Stimulated activated CD4-positive, alpha-beta T cell treated with anti-CD3 and anti-CD28 coated beads, Interleukin-2, amount 100 ng/mL, for 24 hours (primary cell): Measurements from ENCODE around the gene SCLY.

Source experiments
- DNase-seq, 2 donors: peaks; one replicate each; pipeline ENCODE4 v3.0.0-alpha.2; 2020

The SCLY gene

DNA sequence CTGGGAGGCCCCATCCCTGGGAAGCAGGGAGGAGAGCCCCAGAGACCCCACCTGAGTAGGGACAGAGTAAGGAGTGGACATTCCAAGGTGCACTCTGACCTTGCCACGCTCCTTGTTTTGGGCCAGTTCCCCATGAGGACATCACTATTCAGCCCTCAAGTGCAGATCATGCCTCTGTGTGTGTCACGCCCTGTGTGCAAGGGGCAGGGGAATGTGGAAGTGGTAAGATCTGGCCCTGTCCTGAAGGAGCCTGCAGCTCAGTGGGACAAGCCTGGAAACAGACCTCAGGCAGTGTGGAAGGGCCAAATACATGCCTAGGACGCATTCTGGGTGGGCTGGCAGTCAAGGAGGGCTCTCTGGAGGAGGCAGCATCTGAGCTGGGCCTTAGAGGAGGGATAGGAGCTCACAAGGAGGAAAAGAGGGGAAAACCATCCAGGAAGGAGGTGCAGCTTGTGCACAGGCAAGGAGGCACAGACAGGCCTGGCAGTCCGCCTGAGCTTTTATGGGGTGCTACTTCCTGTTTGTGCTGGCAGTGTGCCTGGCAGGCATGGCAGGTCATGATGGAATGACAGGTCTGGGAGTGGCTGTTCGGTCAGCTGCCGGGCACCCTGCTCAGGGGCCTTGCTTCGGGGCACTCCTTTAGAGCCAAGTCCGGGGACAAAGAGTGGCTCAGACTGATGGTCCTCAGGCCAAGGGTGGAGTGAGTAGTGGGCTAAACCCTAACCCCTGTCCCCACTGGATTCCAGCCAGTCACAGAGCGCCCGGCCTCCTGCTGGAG lies 80.9 kb downstream of the SCLY start:
- DNase-seq, result no peak

- no peak for DNase-seq
Observed at GRCh38 chr2:238142382-238143205, 81.8 kb downstream of the SCLY start.

DNA sequence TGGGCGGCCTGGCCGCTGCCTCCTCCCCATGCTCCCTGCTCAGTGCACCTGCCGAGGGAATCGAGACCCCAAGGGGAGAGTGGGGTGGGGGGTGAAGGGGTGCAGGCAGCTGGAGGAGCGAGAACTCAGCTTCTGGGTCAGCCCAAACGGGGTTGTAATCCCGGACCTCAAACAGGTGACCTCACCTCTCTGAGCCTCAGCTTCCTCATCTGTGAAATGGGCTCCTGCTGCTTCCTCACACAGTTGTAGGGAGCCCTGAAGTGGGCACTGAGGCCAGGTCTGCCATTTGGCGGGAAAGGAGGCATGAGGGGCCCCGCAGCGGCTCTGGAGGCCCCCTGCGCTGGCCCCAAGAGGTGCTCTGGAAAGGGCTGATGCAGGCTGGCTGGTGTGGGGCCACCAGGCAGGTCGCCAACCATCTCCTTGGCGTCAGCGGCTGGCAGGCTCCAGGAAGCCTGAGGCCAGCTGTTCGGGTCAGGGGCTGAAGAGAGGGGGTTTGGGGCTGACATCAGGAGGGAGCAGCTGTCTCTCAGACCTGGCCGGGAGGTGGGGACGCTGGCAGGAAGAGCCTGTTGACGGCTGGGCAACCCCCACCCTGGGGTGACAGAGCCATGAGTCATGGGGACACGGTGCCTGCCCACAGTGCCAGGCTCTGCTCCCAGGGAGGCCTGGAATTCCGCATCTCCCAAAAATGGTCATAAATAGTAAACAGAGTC lies 82.6 kb downstream of the SCLY start:
- DNase-seq, result no peak

DNA sequence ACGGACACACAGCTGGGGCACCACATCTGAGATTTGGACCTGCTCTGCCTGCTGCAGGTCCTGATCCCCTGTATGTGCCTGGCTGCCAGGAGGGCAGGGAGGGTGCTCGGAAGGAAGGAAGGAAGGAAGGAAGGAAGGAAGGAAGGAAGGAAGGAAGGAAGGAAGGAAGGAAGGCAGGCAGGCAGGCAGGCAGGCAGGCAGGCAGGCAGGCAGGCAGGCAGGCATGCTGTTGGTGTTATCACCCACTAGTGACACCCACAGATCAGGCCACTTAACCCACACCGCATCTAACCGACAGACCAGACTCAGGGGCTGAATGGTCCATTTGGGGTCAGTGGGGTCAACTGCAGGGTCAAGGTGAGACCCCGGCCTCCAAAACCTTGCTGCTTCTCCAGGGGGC lies 83.5 kb downstream of the SCLY start:
- DNase-seq, result no peak

DNA sequence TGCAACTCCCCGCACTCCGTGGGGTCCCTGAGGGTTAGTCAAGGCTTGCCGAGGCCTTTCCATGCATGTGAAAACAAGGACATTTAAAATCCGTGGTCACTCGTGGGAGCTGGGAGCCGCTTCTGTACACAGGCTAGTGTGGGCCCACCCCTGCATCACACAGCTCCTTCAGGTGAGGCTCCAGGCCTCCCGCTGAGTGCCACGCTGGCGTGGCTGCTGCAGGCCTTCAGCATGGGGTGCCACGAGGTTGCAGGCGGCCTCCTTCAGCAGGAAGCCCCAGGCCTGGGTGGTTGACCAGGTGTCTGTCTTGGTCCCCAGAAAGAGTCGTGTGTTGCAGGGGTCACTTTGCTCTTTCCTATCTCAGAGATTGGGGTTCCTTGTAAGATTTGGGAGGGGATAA lies 84.2 kb downstream of the SCLY start:
- DNase-seq, result no peak

GRCh38 chr2:238145851-238146250 lies 85.0 kb downstream of the SCLY start:
- DNase-seq, result no peak

- DNase-seq, result no peak
Observed at GRCh38 chr2:238146884-238147544, 86.2 kb downstream of the SCLY start.

GRCh38 chr2:238148981-238149380 lies 88.2 kb downstream of the SCLY start:
- no peak for DNase-seq
